ENCODE measurements around the gene PADI3. TPM values are rescaled to one million over a fixed set of nuclear protein-coding genes. Genes with fewer than 3 reads are reported as not detected.

Gene PADI3
- total and polyA plus RNA-seq, 2 of the 4 experiments (the other 2 are of a cell fraction) = not detected

GRCh38 chr1:17295292-17295691 is 46.4 kb downstream of the PADI3 start:
- no peaks in the 10 kb centered on the region for H3K4me1 ChIP-seq (ENCODE audit: control insufficient read depth, insufficient read depth, low read length)
- no peak for ATAC-seq (ENCODE audit: low read depth)
- H2AK5ac ChIP-seq (ENCODE audit: low read depth, low read length) = no peak overlapping the region
- in situ Hi-C loops (cut with MboI; ENCODE audit: low sequenced_read_pairs) (no loop called here), dilution Hi-C loops (cut with HindIII; ENCODE audit: low sequenced_read_pairs, unreplicated experiment) (no loop called here), intact Hi-C loops (cut with micrococcal nuclease) (no loop called here)
- H3K36me3 ChIP-seq (ENCODE audit: control insufficient read depth, insufficient read depth, low read length) = no peaks in the 10 kb centered on the region
- H2AK9ac ChIP-seq (replicated peaks; ENCODE audit: low read depth, low read length, poor library complexity) = no peak overlapping the region
- H3K9me1 ChIP-seq (ENCODE audit: insufficient read depth, low read length) = no peaks in the 10 kb centered on the region
- H3K27me3 ChIP-seq (ENCODE audit: control insufficient read depth, insufficient read depth, low read length) = peaks cover 15% of the 10 kb centered on the region
- H3K18ac ChIP-seq (ENCODE audit: low read depth, low read length) = no peak overlapping the region
- H4K8ac ChIP-seq (ENCODE audit: low read depth in 2 of 2, low read length in 2 of 2) = no peak overlapping the region
- H3K4me2 ChIP-seq (ENCODE audit: low read depth, low read length) = no peak overlapping the region
- H3K9me3 ChIP-seq (ENCODE audit: control insufficient read depth, insufficient read depth, low read length) = no peaks in the 10 kb centered on the region
- no peak for TF ChIP-seq CEBPB (IDR thresholded peaks at IDR 0.05; ENCODE audit: low read depth, low read length)
- no peak for TF ChIP-seq FOS (IDR thresholded peaks at IDR 0.05; ENCODE audit: low read depth, low read length)
- no peak for TF ChIP-seq POLR2A (IDR thresholded peaks at IDR 0.05; ENCODE audit: low read depth, low read length)
- TF ChIP-seq, protein P1, sequence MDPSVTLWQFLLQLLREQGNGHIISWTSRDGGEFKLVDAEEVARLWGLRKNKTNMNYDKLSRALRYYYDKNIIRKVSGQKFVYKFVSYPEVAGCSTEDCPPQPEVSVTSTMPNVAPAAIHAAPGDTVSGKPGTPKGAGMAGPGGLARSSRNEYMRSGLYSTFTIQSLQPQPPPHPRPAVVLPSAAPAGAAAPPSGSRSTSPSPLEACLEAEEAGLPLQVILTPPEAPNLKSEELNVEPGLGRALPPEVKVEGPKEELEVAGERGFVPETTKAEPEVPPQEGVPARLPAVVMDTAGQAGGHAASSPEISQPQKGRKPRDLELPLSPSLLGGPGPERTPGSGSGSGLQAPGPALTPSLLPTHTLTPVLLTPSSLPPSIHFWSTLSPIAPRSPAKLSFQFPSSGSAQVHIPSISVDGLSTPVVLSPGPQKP (IDR thresholded peaks at IDR 0.05; ENCODE audit: borderline replicate concordance, low read depth, low read length) = no peak
- no peak for TF ChIP-seq RCOR1 (IDR thresholded peaks at IDR 0.05; ENCODE audit: insufficient replicate concordance, low read length)
- TF ChIP-seq, protein P2, sequence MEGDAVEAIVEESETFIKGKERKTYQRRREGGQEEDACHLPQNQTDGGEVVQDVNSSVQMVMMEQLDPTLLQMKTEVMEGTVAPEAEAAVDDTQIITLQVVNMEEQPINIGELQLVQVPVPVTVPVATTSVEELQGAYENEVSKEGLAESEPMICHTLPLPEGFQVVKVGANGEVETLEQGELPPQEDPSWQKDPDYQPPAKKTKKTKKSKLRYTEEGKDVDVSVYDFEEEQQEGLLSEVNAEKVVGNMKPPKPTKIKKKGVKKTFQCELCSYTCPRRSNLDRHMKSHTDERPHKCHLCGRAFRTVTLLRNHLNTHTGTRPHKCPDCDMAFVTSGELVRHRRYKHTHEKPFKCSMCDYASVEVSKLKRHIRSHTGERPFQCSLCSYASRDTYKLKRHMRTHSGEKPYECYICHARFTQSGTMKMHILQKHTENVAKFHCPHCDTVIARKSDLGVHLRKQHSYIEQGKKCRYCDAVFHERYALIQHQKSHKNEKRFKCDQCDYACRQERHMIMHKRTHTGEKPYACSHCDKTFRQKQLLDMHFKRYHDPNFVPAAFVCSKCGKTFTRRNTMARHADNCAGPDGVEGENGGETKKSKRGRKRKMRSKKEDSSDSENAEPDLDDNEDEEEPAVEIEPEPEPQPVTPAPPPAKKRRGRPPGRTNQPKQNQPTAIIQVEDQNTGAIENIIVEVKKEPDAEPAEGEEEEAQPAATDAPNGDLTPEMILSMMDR (conservative IDR thresholded peaks at IDR 0.05; ENCODE audit: low read depth, low read length) = no peak
- TF ChIP-seq USF2 (IDR thresholded peaks at IDR 0.05; ENCODE audit: low read depth, low read length) = no peak
- TF ChIP-seq CHD1 (IDR thresholded peaks at IDR 0.05; ENCODE audit: low read depth, low read length) = no peak
- H3K79me1 ChIP-seq (ENCODE audit: low read depth in 1 of 2, low read length in 2 of 2) = no peaks in the 10 kb centered on the region
- ChIA-PET POLR2A (ENCODE audit: unreplicated experiment) (no interaction called here), CTCF (no interaction called here)
- no peak overlapping the region for H2BK5ac ChIP-seq (ENCODE audit: low read depth, low read length, poor library complexity, severe bottlenecking)
- 80% methylated on average over 1 of the region's 4 CpGs; no CpG with 5 or more reads in 1 of the 2 experiments for WGBS, 2 experiments (ENCODE audit: extremely low coverage in 2 of 2, insufficient read length in 1 of 2)
- no peak overlapping the region for H2BK120ac ChIP-seq (ENCODE audit: low read depth, low read length)
- H3K4ac ChIP-seq (ENCODE audit: low read depth, low read length) = no peak overlapping the region
- no peak overlapping the region for H3K56ac ChIP-seq (ENCODE audit: extremely low read depth, insufficient read depth, low read length)
- no peak overlapping the region for H3K27ac ChIP-seq (ENCODE audit: insufficient read depth, low read length)
- no peak overlapping the region for H3K23ac ChIP-seq (ENCODE audit: low read depth, low read length)
- no peaks in the 10 kb centered on the region for H4K20me1 ChIP-seq (ENCODE audit: insufficient read depth, low read length)
- no peak overlapping the region for H2BK15ac ChIP-seq (ENCODE audit: low read depth, low read length)
- no peak overlapping the region for H3K9ac ChIP-seq (ENCODE audit: low read depth, low read length)
- H3K14ac ChIP-seq (replicated peaks; ENCODE audit: low read depth, low read length) = no peak overlapping the region
- H2BK20ac ChIP-seq (ENCODE audit: low read depth, low read length) = no peak overlapping the region
- no peak overlapping the region for H4K91ac ChIP-seq (ENCODE audit: insufficient read depth, low read depth, low read length)
- H2AFZ ChIP-seq (replicated peaks; ENCODE audit: low read length, poor library complexity) = no peak overlapping the region
- no peak overlapping the region for H3K4me3 ChIP-seq (ENCODE audit: insufficient read depth, low read depth, low read length)
- no peak overlapping the region for H4K5ac ChIP-seq (ENCODE audit: low read depth, low read length)
- no TSS peak for BruUV-seq (replicated peaks)
- no peak for DNase-seq
